Measurements from ENCODE around the gene NDRG4. TPM values are rescaled to one million over a fixed set of nuclear protein-coding genes. Genes with fewer than 3 reads are reported as not detected.
A peak's percentile ranks its signal among the peaks of the same experiment; 100 is the strongest.

NDRG4 gene
- total RNA-seq, 1 donor from 2014 or later, result 229 TPM

DNA sequence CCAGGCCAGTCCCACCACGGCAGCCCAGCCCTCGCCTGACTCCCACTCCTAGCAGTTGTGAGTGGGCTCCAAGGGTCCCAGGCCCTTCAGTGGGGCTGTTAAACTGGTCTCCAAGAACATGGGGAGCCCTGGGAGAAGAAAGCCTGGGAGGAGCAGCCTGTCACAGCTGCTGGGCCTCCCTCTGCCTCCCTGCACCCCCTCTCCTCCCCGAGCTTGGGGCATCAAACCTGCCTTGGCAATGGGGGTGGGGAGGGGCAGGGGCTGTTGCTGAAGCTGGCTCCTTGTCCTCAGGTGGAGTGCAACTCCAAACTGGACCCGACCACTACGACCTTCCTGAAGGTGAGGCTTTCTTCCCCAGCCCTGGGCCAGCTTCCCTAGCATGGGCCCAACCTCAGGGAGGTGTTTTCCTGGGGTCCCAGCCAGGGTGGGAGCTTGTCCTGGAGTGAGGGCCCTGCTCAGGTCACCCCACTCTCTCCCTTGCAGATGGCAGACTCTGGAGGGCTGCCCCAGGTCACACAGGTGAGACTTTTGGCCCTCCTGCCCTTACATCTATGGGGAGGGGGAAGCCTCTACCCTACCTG, 8.8 kb downstream of the NDRG4 start:
- DNase-seq (ENCODE audit: low read depth in 2 of 2), result no peak

DNA sequence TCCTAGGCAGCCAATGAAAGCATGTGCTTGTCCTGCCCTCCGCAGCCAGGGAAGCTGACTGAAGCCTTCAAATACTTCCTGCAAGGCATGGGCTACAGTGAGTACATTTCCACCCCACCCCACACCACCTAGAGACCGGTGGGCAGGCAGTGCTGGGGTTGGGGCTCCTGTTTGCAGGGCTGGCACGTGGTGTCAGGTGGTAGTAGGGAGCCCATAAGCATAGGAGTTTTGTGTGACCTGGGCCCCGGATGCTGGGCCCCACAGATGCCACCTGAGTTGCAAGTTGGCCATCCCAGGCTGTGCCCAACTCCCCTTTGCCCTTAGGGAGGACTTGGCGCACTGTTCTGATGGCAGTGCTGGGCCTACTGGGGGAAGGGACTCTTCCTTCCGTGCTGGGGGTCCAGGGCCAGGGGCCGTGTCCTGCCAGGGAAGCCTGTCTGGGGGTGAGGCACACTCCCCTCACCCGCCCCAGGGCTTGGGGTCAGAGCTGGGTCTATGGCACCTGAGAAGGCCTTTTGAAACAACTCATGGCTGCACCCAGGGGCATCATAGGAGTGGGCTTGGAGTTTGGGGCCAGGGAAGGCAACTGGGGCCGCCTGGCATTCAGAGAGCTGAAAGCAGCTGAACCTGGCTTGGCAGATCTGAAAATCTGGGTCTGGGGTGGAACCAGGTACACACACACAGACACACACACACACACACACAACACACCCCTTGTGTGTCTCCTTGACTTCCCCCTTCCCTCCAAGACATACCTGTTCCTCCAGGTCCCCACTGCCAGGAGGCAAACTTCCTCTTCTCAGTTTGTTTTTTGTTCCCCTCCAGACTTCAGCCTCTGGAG, 9.5 kb downstream of the NDRG4 start:
- DNase-seq (ENCODE audit: low read depth in 2 of 2), result no peak

DNA sequence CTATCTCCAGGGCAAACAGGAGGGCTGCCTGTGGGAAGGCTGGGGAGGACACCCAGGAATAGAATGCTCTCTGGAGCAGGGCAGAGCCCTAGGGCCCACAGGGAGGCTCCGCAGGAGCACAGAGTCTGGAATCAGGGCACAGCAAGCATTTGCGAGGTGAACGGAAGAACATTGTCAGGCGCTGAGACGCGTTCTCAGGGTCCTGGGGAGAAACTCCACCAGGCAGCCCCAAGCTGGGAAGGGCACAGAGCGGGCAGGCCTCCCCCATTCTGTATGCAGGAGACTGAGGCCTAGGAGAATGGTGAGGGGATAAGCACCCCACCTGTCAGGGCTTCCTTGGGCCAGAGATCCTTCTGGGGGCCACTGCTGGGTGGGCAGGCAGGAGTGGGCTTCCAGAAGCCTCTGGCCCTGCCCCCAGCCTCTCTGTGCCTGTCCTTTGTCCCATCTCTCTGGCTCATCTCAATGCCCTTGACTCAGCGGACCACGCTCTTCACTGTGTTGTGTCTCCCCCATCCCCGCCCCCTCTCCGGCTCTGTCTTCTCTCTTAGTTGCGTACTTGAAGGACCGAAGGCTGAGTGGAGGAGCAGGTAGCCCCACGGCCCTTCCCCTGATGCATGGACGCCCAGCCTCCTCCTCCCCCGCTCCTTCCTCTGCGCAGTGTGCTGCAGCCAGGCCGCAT, 10.3 kb downstream of the NDRG4 start:
- no peak for DNase-seq (ENCODE audit: low read depth in 2 of 2)

DNA sequence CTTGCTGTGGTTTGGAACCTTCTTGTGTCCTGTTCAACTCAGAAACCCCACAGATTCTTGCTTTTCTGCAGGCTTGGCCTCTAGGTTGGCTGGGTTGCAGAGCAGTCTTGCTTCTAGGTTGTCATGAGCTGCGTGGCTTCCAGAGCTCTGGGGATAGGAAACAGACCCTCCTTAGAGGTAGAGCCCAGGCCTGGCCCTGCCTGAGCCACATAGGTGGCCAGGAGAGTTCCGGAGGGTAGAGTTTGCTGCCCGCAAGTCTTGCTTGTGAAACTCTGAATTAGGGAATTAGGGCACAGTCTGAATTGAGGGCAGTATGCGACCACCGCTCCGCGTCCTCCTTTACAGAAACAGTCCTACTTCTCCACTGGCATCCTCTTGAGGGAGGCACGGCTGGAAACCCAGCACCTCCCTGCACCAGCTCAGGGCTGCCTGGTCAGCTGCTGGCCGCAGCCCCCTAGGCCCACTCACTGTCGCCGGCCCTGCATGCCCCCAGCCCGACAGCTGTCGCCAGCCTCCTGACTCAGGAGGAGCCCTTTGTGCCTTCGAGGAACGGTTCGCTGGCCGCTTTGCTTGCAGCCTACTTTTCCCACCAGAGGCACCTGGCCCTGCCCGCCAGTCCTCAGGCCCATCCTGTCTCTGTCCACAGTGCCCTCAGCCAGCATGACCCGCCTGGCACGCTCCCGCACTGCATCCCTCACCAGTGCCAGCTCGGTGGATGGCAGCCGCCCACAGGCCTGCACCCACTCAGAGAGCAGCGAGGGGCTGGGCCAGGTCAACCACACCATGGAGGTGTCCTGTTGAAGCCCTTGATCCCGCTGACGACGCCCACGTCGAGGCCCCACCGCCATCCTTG, 11.1 kb downstream of the NDRG4 start:
- no peak for DNase-seq (ENCODE audit: low read depth in 2 of 2)

DNA sequence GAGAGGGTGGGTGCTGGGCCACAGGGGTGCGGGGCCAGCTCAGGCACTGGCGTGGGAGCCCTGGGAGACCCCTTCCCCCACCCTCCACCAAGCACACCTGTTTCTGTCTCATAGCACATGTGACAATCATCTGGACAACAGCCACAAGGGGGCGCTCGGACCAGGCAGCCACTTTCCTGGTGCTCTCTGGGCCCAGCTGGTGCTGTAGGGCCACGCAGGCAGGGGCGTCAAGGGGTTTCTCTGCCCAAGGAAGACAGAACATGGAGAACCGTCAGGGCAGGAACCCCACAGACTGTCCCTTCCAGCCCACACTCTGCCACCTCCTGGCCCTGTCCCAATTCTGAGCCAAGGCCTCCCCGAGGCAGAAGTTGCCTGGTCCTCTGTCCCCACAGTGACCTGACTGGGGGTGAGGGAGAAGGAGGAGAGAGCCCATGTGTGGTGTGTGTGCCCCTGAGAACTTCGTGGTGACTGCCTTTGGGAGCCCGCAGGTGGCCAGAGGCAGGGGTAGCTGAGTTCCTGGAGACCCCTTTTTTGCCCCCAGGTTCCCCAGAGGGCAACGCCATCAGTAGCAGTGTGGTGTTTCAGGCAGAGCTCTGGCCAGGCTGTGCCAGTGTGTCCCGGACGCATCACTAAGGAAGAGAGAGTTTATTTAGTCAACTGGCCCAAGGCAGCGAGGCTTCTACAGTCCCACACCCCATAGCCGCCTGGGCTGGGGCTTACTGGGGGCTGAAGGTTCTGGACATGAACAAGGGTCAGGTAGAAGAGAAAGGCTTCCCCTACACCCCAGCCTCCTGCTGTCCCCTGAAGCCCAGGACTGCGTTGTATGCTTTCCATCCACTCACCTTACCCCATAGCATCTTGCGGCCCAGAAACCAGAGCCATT, 12.2 kb downstream of the NDRG4 start:
- DNase-seq (ENCODE audit: low read depth in 2 of 2), result peak; percentile 70 to 80

DNA sequence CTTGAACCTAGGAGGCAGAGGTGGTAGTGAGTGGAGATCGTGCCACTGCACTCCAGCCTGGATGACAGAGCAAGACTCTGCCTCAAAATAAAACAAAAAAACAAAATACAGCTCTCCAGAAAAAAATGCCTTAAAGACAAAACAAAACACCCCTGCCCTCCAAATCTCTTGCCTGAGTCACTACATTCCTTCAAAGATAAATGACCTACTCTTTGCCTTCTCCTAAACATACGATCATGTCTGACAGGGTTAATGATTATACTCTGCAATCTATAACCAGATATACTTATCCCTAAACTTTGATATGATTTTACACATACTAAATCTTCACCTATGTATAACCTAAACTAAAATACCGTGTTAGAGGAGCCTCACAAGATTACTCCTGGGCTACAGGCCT, 13.9 kb downstream of the NDRG4 start:
- no peak for DNase-seq (ENCODE audit: low read depth in 2 of 2)

DNA sequence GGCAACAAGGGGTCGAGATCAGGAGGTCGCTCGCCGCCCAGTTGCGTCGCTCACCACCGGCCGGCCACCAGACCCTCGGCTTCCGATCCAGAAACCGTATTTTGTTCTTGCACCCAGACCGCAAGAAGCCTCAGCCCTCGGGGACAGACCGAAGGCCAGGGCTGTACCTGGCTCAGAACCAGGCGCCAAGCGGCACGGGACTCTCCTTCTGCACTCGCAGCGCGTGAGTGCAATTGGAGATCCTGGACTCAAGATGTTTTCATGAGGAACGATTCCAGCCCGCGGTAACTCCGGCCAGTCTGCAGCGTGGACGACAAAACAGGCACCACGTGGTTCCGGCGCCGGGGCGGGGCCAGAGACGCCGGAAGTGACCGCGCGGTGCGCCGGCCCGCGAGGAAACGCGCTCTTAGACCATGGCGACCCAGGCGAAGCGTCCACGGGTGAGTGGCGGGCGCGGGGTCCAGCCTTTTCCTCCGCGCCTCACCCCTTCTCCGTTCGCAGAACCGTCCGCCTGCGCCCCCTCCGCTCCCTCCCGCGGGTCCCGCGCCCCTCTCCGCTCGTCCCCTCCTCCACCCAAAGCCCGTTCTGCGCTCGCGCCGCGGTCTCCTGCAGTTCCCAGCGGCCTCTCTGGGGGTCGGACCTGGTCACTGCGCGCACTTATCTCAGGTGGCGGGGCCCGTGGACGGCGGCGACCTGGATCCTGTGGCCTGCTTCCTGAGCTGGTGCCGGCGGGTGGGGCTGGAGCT, 15.4 kb downstream of the NDRG4 start, which contains the start of gene SETD6:
Gene SETD6, plus strand, starts transcription at position 393 of the 746 bp plus-strand sequence. Its CDS starts 21 bp downstream, at position 414.
- peak; percentile 90 to 91 for DNase-seq (ENCODE audit: low read depth in 2 of 2)

DNA sequence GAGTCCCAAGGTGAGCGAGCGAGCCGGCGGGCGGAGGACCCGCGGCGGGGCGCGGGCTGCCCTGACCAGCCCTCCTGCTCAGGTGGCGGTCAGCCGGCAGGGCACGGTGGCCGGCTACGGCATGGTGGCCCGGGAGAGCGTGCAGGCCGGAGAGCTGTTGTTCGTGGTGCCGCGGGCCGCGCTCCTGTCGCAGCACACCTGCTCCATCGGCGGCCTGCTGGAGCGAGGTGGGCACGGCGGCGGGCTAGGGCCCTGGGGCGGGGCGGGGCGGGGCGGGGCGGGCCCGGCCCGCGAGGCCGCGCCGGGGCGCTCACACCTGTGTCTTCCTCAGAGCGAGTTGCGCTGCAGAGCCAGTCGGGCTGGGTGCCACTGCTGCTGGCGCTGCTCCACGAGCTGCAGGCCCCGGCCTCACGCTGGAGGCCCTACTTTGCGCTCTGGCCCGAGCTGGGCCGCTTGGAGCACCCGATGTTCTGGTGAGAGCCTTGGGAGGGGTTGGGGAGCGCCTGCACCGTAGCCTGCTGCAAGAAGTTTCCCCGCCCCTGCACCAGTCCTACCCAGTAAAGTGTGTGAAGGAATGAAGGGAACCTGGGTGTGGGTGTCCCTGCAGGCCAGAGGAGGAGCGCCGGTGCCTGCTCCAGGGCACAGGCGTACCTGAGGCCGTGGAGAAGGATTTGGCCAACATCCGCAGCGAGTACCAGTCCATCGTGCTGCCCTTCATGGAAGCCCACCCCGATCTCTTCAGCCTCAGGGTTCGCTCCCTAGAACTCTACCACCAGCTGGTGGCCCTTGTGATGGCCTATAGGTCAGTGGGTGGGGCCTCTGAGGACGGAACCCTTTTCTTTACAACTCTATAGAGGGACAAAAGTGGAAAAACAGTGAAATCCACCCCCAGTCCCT, 16.2 kb downstream of the NDRG4 start:
- no peak for DNase-seq (ENCODE audit: low read depth in 2 of 2)

DNA sequence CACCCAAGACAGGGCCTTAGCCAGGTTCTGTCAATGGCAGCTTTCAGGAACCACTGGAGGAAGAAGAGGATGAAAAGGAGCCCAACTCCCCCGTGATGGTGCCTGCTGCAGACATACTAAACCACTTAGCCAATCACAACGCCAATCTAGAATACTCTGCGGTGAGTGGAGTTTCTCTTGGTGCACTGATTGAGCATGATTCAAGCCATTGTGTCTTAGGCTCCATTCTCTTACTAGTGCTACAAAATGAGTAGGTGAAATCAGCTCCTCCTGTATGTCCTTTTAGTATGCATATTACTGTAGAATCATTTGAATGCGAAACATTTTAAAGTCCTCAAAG, 16.8 kb downstream of the NDRG4 start:
- DNase-seq (ENCODE audit: low read depth in 2 of 2), result no peak

DNA sequence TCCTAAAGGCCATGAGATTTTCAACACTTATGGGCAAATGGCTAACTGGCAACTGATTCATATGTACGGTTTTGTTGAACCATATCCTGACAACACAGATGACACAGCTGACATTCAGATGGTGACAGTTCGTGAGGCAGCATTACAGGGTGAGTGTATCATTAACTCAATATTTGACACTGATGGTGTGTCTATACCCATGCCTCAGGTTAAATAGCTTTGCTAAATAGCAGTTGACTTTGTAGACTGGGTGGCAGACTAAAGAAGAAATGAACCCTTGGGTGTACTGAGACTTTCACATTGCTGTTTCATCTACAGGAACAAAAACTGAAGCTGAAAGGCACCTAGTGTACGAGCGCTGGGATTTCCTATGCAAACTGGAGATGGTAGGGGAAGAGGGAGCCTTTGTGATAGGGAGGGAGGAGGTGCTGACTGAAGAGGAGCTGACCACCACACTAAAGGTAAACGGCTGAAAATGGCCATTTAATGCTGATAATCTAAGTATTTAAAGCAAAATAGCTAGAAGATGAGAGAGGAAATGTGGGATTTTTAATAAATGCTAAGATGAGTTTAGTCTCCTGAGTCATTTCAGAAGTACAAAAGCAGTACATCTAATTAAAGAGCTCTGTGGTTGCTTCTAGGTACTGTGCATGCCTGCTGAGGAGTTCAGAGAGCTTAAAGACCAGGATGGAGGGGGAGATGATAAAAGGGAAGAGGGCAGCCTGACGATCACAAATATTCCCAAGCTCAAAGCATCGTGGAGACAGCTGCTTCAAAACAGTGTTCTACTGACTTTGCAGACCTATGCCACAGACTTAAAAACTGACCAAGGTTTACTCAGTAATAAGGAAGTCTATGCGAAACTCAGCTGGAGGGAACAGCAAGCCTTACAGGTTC, 18.4 kb downstream of the NDRG4 start:
- DNase-seq (ENCODE audit: low read depth in 2 of 2), result no peak

DNA sequence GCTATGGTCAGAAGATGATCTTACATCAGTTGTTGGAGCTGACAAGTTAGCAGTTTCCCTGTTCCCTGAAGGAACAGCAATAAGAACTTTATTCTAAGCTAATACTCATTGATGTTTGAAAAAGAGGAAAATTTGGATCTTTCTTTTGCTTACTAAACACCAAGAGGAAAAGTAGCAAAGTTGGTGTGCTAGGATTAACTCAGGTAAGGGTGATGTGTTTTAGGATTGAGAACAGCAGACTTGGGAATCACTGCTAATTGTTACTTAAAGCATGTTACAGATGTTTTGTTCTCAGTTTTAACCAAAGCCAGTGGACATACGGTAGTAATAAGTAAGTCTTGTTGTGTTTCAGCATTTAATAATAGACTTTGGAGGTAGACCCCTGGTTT, 19.0 kb downstream of the NDRG4 start:
- no peak for DNase-seq (ENCODE audit: low read depth in 2 of 2)

DNA sequence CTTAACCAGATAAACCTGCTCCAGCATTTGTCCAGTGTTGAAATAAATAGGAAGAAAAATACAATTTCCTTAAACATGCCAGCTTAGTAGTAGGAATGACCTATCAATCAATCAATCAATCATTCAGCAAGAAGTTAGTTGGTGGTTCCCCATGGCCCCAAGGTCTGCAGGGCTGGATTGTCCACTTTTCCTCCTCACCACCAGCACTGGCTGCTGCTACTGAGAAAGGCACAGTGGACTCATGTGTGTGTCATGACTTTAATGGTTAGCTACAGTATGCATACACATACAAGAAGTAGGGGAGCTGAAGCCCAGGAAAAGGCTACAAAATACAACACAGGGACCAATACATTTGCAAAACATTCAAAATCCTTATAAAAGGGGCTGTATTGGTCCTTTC, 19.8 kb downstream of the NDRG4 start:
- DNase-seq (ENCODE audit: low read depth in 2 of 2), result no peak

DNA sequence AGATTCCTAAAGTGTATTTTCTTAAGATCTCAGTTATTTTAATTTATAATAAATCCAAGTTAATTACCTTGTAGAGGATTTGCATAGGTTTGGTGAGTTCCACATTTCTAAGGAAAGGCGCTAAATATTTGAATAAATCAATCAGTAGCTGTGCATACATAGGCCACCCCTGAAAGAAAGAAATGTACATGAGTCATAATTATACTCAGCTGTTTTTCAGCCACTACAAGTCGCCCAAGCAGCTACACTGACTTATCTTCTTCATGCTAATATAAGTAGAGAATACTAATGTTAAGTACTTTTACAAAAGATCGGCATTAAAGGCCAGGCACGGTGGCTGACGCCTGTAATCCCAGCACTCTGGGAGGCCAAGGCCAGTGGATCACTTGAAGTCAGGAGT, 30.2 kb downstream of the NDRG4 start:
- no peak for DNase-seq (ENCODE audit: low read depth in 2 of 2)

DNA sequence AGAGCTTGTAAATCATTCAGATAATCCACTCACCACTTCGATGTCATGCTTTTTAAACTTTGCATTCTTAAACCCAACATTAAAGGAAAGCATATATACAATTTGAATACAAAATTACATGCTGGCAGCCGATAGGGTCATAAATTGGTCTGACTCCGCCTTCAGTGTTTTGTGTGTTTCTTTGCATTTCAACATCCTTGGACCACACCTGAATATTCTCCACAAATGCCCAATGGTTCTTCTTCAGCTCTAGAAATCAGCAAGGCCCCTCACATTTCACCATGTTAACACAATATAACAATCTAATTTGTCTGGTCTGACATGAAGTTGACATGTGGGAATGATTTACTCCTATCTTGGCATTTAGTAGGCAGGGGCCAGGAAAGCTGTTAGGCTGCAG, 32.5 kb downstream of the NDRG4 start:
- DNase-seq (ENCODE audit: low read depth in 2 of 2), result no peak

DNA sequence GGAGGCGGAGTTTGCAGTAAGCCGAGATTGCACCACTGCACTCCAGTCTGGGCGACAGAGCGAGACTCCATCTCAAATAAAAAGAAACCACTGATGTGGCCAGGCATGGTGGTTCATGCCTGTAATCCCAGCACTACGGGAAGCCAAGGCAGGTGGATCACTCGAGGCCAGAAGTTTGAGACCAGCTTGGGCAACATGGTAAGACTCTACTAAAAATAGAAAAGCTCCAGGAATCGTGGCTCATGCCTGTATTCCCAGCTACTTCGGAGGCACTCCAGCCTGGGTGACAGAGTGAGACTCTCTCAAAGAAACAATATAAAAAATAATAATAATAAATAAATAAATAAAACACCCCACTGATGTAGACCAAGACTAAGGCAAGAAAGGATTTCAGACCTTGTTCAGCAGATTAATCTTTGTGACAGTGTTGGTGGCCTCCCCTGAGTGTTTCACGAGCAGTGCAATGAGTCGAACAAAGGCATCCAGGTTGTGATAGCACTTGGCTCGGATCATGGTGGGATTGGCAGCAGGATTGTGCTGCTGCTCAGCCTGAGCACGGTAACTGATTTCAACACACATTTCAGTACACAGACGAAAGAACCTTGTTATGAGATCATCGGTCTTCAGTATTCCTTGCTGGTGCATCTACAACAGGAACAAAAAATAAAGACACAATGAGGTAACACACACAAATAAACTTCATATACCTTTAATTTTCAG, 34.0 kb downstream of the NDRG4 start:
- no peak for DNase-seq (ENCODE audit: low read depth in 2 of 2)

DNA sequence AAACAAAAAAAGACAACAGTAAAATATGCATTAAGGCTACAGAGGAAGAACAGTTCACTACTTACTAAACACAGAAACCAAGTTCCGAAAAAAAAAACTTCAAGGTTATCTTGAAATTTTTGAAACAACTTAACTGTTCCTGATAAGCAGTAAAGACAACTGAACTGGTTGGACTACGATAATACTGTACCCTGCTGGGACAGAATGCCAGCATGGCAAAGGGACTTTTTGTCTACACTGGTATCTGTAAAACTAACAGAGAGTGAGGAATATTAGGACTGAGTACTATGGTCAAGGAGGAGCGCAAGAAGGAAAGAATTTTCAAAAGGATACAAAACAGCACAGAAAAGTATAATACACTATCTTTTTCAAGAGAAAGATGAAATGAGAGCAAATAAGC, 35.2 kb downstream of the NDRG4 start:
- DNase-seq (ENCODE audit: low read depth in 2 of 2), result no peak

DNA sequence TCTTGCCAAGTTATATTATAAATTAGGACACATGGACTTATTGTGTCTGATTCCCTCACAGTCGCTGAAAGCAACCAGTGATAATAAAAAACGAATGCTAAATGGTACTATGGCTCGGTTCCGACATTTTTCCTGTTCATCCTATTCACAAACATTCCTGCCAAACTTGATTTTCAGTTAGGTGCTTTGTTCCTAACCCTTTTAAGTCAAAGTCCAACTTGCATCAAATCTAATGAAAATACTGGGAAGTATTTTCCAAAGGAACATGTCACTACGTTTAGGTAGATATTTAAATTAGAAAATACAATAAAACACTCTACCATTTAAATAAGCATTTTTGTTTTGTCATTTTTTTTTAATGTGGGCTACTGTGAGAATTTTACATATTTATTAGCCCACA, 36.3 kb downstream of the NDRG4 start:
- DNase-seq (ENCODE audit: low read depth in 2 of 2), result no peak

Data from lung microvascular endothelial cell (primary cell).